GM21390 (cell line): ENCODE measurements around the gene SVIL.

Source experiments
- ATAC-seq: cut with Tn5 transposase; IDR thresholded peaks from one replicate; pipeline ENCODE4 v1.9.1; 2021; ENCODE audit not compliant: unreplicated experiment

Gene SVIL

GRCh38 chr10:29634764-29635625 lies at the start of gene SVIL:
Gene SVIL (minus strand): TSS chr10:29634971. CDS start chr10:29555058, 79,913 bp downstream.
- ATAC-seq: no peak

DNA sequence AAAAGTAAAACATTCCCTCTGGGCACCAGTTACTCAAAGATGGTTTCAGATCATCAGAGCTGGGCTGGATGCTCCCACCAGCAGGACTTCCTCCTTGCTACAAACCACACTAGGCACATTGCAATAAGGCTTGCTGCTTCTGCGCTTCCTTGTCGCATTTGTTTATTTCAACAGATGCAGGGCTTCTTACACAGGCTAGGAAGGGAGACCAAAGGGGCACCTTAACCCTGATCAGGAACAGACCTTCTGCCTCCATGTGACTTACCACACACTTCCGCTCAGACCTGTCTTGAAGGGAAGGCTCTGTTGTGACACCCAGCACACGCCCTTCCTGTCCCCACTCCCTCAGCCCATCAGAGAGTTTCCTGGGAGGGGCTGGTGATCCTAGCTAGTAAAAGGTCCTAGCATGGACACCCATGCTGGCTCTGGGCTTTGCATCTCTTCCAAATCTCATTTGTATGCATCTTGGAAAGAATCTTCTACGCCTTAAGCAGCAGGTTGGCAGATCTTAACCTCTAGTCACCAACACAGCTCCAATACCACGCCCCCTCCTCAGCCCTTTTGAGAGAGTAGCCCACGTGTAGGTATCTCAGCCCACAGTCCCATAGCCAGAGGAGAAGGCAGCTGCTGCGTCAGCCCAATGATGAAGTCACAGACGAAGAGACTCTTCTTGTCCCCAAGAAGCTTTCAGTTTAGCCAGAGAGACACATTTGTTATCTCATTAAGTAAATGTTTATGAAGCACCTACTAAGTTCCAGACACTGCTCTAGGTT lies 47.1 kb upstream of the SVIL start:
- no peak for ATAC-seq

DNA sequence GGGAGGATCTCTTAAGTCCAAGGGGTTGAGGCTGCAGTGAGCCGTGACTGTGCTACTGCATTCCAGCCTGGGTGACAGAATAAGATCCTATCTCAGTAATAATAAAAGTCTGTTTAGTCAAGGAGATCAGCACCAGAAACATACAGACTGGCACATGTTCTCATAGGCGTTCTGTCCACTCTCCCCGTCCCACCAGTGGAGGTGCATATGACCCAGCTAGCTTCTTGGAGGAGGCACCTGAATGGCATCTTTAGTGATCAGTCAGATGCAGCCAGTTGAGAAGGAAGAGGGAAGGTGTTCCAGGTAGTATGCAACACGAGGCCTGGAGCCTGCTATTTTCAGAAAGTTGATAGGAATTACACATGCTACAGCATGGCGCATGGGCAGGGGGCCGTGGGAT lies 45.3 kb upstream of the SVIL start:
- ATAC-seq: no peak

GRCh38 chr10:29676732-29677131 lies 42.0 kb upstream of the SVIL start:
- no peak for ATAC-seq

DNA sequence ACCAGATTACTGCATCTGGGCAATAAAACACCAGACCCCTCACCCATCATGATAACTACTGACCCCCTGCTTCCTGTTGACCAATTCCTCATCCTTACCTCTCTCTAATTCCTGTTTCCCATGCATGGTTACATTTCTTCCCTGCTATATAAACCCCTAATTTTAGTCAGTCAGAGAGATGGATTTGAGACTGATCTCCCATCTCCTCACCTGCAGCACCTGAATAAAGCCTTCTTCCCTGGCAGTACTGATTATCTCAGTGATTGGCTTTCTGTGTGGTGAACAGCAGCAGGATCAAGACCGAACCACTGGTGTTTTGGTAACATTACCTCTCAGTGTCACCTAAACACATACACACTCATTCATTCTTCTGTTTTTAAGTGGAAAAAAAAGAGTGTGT lies 41.2 kb upstream of the SVIL start:
- no peak for ATAC-seq

DNA sequence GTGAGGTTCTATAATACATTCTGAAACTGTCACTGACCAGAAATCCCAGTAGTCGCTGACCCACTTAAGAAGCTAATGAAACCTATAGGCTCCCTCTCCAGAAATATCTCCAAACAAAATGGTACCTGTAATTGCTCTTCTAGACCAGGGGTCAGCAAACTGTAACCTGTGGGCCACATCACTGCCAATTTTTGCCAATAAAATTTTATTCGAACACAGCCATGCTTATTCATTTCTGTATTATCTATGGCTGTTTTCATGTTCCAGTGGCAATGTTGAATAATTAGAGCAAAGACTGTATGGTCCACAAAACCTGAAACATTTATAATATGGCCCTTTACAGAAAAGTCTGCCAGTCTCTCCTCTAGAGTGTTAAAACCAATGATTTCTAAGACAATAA lies 37.2 kb upstream of the SVIL start:
- ATAC-seq: no peak

GRCh38 chr10:29671228-29671780 lies 36.5 kb upstream of the SVIL start:
- no peak for ATAC-seq

GRCh38 chr10:29670761-29671160 lies 36.0 kb upstream of the SVIL start:
- ATAC-seq: no peak

DNA sequence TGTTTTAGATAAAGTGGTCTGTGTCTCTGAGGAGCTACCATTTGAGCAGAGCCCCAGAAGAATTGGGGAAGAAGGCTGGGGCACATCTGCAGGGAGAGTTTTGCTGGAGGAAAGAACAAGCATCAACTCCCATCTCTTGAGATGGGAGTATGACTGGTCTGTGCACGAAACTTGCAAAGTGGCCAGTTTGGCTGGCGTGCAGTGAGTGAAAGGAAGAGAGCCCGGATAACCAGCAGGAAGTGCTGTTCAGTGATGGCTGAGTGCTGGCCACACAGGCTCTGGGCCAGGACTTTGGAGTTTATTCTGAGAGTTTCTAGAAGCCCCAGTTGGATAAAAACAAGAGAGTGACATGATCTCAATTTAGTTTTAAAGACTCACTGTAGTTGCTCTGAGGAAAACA lies 34.4 kb upstream of the SVIL start:
- no peak for ATAC-seq

GRCh38 chr10:29668628-29669027 lies 33.9 kb upstream of the SVIL start:
- no peak for ATAC-seq

- no peak for ATAC-seq
Measured at GRCh38 chr10:29667191-29667590, 32.4 kb upstream of the SVIL start.

DNA sequence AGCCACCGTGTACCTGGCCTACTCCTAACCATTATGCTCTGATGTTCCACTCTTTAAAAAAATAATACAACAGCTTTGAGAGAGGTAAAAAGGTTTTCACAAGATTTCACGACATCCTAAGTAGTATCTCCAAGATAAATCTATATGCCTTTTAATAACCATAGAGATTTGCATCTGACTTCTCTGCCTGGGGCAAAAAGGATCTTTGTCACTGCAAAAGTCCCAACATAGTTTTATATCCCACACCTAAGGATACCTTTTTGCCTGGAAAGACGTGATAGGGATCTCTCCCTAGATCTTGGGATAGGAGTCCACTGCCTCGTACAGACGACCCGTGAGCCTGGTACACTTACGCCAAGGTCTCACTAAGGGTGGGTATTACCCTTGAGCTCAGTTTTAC lies 31.4 kb upstream of the SVIL start:
- ATAC-seq: no peak

DNA sequence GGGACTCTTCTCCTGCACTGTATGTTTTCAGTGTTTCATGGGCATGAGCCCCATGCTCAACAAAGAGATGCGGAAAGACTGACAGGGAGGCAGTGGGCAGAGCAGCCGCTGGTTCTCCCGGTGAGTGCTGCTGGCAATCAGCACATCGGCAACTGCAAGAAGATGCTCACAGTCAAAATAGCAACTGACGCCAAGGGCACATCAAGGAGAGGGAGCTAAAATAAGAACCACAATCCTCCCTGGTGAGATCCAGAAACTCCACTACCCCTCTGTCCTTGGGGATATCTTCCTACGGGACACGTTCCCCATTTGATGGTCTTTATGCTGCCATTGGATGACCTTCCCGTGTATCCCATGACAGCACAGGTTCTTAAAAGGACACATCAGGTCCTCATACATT lies 28.9 kb upstream of the SVIL start:
- no peak for ATAC-seq

DNA sequence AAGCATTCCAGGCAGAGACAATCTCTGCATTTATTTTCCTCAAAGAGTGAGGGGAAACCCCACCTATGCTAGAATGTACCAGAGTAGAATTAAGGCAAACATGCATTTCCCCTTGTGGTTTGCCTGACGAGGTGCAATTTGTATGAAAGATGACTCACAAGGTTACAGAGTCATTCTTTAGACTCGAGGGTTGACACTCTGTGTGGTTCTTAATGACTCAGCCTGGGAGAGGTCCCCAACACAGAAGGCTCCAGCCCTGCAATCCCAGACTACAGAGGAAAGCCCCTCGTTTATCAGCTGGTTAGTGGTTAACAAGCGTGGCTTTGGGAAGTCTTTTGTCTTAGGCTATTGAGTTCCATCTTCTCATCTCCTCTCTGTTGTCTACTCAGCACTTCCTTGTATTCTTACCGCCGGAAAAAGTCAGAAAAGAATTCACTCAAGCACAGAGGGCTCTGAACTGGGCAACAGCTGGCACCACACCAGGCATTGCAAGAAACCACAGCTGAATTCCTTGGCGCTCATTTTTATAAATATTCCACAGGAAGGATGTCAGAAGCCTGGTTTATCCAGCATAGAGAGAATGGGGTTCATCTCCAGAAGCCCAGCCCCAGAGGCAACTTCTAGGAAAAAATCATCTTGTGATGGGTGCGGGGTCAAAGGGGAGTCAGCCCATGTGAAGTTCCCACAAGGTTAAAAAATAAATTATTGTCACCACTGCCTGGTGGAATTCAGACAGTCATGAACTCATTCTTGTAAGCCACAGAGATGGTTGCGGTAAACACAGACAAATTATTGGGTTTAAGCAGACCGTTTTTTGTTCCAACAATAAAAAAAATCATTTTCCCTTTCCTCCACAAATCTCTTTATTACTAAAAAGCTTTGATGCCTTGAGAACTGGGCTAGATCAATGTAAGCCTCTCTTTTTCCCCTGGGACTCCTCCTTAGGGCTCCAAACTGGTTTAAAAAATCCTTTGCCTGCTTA lies 24.5 kb upstream of the SVIL start:
- peak; percentile 96 for ATAC-seq

DNA sequence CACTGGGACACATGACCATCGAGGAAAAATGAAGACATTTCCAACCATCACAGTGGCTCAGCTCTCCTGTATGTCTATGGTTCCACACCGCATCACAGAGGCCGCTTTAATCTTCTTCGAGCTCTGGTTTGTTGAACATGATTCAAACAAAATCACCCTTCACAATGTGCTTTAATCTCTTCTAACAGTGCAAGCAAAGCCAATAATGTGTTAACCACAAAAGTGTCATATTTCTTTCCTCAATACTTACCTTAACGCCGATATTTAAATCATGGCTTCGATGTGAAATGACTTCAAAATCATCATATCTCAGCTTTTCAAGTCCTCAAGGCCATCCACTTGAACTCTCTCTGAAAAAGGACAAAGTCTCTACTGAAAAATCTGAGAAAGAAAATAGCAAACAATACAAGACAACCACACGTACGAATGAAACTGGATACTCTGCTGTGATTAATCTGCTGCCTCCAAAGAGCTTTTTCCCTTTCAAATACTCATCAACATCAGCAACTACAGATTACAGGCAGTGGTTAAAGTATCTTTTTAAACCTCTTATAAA lies 23.0 kb upstream of the SVIL start:
- no peak for ATAC-seq

- no peak for ATAC-seq
Measured at GRCh38 chr10:29656451-29656992, 21.8 kb upstream of the SVIL start.

GRCh38 chr10:29652192-29652591 lies 17.4 kb upstream of the SVIL start:
- no peak for ATAC-seq

DNA sequence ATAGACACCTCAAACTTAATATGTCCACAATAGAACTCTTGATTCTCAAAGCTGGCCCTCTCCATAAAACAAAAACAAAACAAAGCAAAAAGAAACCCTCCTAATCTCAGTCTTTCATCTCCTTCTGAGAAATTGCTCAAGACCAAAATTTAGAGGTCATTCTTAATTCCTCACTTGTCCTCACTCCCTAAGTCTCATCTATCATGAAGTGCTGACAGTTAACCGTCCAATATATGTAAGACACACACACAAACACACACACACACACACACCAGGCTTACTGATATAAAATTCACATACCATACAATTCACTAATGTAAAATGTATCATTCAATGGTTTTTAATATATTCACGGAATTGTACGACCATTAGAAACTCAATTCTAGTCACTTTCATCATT lies 17.0 kb upstream of the SVIL start:
- no peak for ATAC-seq

GRCh38 chr10:29650552-29650944 lies 15.8 kb upstream of the SVIL start:
- no peak for ATAC-seq
